GM12878 (cell line): Measurements from ENCODE around the gene IRS1. TPM values are rescaled to one million over a fixed set of nuclear protein-coding genes. Genes with fewer than 3 reads are reported as not detected.

Source experiments
- ATAC-seq: fragments of 200-7000 bp; cut with Tn5 transposase; 3 replicates; pipeline ENCODE4 v1.9.1; 2020; ENCODE audit warnings: mild to moderate bottlenecking, moderate library complexity
- BruUV-seq: library from RNA; stranded (reverse); fragments of 400-500 nt; replicated peaks from 2 replicates; lab custom pipeline; 2021; lab: Mats Ljungman, UMichigan
- CTCF ChIA-PET: fragments of 300-600 bp; sonication (Branson Sonifier 250); formaldehyde crosslinking; extraction: SDS; loops from one replicate; lab custom pipeline; 2021; ENCODE audit warnings: inconsistent platforms; lab: Yijun Ruan, JAX
- POLR2A ChIA-PET: fragments of 350-600 bp; formaldehyde crosslinking; extraction: SDS; loops from one replicate; lab custom pipeline; 2021; ENCODE audit warnings: inconsistent platforms; lab: Charles Lee
- RAD21 ChIA-PET: fragments of 300-600 bp; sonication (Branson Sonifier 250); formaldehyde crosslinking; loops from one replicate; lab custom pipeline; 2023; ENCODE audit warnings: antibody characterized with exemption; ENCODE audit not compliant: unreplicated experiment; lab: Charles Lee
- SMC1A ChIA-PET: fragments of 300-600 bp; sonication (Branson Sonifier 250); formaldehyde crosslinking; loops from one replicate; lab custom pipeline; 2023; ENCODE audit not compliant: unreplicated experiment, uncharacterized antibody; lab: Charles Lee
- DNase-seq: peaks from one replicate; pipeline ENCODE4 v3.0.0-alpha.2; 2011; ENCODE audit warnings: low read depth, low spot score
- FAIRE-seq: peaks from 3 replicates; lab custom pipeline; 2011; peaks lifted over from hg19 to GRCh38; lab: Jason Lieb, UNC
- H2AFZ ChIP-seq: 2 replicates; pipeline ENCODE4 v1.6.0; 2011; ENCODE audit warnings: low read depth, low read length, control low read depth; ENCODE audit not compliant: control insufficient read depth
- H3K27ac ChIP-seq: 2 replicates; pipeline ENCODE4 v1.5.1; 2011; ENCODE audit warnings: control low read depth; ENCODE audit not compliant: control insufficient read depth, insufficient read depth
- H3K27me3 ChIP-seq, 2 experiments: replicated peaks in 1 of 2; 2 replicates each; pipeline versions ENCODE4 v1.6.0 to v1.6.1; 2011; ENCODE audit warnings: low read length in 1 of 2; ENCODE audit not compliant: control insufficient read depth in 2 of 2, insufficient read depth in 2 of 2
- H3K36me3 ChIP-seq, 2 experiments: 2 replicates each; pipeline ENCODE4 v1.5.1; 2011; ENCODE audit warnings: low read length in 1 of 2; ENCODE audit not compliant: control insufficient read depth in 2 of 2, insufficient read depth in 2 of 2
- H3K4me1 ChIP-seq: 2 replicates; pipeline ENCODE4 v1.6.1; 2011; ENCODE audit warnings: mild to moderate bottlenecking, low read length, moderate library complexity, mixed read lengths; ENCODE audit not compliant: control insufficient read depth, insufficient read depth
- H3K4me2 ChIP-seq: 2 replicates; pipeline ENCODE4 v1.6.0; 2011; ENCODE audit warnings: control low read depth; ENCODE audit not compliant: control insufficient read depth, insufficient read depth
- H3K4me3 ChIP-seq: fragments of 200-600 bp; sonication (generic); 2 replicates; pipeline ENCODE4 v1.5.1; 2016
- H3K79me2 ChIP-seq: 2 replicates; pipeline ENCODE4 v1.6.0; 2011; ENCODE audit warnings: low read length; ENCODE audit not compliant: control insufficient read depth, insufficient read depth
- H3K9ac ChIP-seq: 2 replicates; pipeline ENCODE4 v1.8.0; 2011; ENCODE audit warnings: low read length, control low read depth, mixed read lengths; ENCODE audit not compliant: control insufficient read depth, insufficient read depth
- H3K9me3 ChIP-seq: replicated peaks from 3 replicates; pipeline ENCODE4 v1.5.1; 2011; ENCODE audit warnings: mild to moderate bottlenecking, low read length; ENCODE audit not compliant: control insufficient read depth, insufficient read depth
- H4K20me1 ChIP-seq: 2 replicates; pipeline ENCODE4 v1.6.0; 2011; ENCODE audit not compliant: control insufficient read depth, insufficient read depth
- BCLAF1 ChIP-seq: fragments of 450-650 bp; IDR thresholded peaks from 2 replicates; pipeline ENCODE4 v1.6.1; 2017; ENCODE audit warnings: antibody characterized with exemption, mild to moderate bottlenecking, moderate library complexity
- SREBF2 ChIP-seq: IDR thresholded peaks from 2 replicates; pipeline ENCODE4 v1.6.1; 2012; ENCODE audit warnings: mild to moderate bottlenecking, low read length
- TARDBP ChIP-seq: IDR thresholded peaks from 2 replicates; pipeline ENCODE4 v1.6.1; 2016; ENCODE audit warnings: borderline replicate concordance
- ZNF384 ChIP-seq: IDR thresholded peaks from 2 replicates; pipeline ENCODE4 v1.6.1; 2012; ENCODE audit warnings: low read depth, mild to moderate bottlenecking, low read length, improper control_type of control experiment, borderline replicate concordance
- WGBS: methylation state at CpG from one replicate; pipeline ENCODE4 v1.1.6; 2016; ENCODE audit warnings: low lambda C conversion rate; ENCODE audit not compliant: insufficient replicate concordance, insufficient coverage; ENCODE audit errors: missing lambda C conversion rate; 5-methylcytosine and 5-hydroxymethylcytosine counted together
- in situ Hi-C: fragments of 300-500 bp; cut with MboI; formaldehyde crosslinking; loops from 9 replicates; pipeline ENCODE4 v1.14.3; 2018; ENCODE audit warnings: mixed read lengths
- intact Hi-C: fragments of 100-400 bp; cut with micrococcal nuclease; formaldehyde crosslinking; loops from one replicate; pipeline ENCODE4 v1.14.2; 2022; ENCODE audit not compliant: unreplicated experiment
- polyA plus RNA-seq, 11 experiments: library from polyadenylated mRNA; depleted of rRNA in 4 of 11; unstranded in 6 of 11; stranded (reverse) in 5 of 11; fragments of >200 nt; fragmentation: Nextera tagmentation in 4 of 11; fragmentation: Illumina TruSeq in 1 of 11; extraction: Ambion mirVana in 4 of 11; extraction: Trizol in 1 of 11; gene quantifications; 1 replicate in 1 of 11; 2 replicates in 10 of 11; pipeline versions ENCODE4 v1.2.1 to v1.2.3, GENCODE V29; 2011 to 2016; ENCODE audit warnings: inconsistent platforms in 2 of 11, missing spikeins in 2 of 11, low read depth in 1 of 11
- total RNA-seq, 4 experiments: library from RNA; depleted of rRNA in 3 of 4; stranded (reverse); fragments of >200 nt in 3 of 4; fragmentation: Illumina TruSeq in 1 of 4; extraction: Trizol in 1 of 4; gene quantifications; 2 replicates each; pipeline versions ENCODE4 v1.2.1 to v1.2.3, GENCODE V29; 2013 to 2021

The IRS1 gene
- total and polyA plus RNA-seq, 10 of the 15 experiments (the other 5 are each of a cell fraction or from before 2014, with no cell fraction given): 0.03 to 1.7 (median 0.34) TPM

GRCh38 chr2:226783885-226784284 lies 15.7 kb downstream of the IRS1 start:
- in situ Hi-C loops: no loop called here
- ChIA-PET POLR2A (no interaction called here), RAD21 (no interaction called here), CTCF (interaction anchor here (0.9 kb wide), 1 partner anchor 17 kb away, joined by 3 read pairs; no protein-coding TSS in a partner anchor), SMC1A (interaction anchor here (1.0 to 1.2 kb wide), 2 partner anchors 8 to 21 kb away, joined by 3 read pairs; no protein-coding TSS in a partner anchor)
- no peak for TF ChIP-seq SREBF2
- no peak for TF ChIP-seq TARDBP
- no peak for TF ChIP-seq BCLAF1
- TF ChIP-seq ZNF384: no peak
- Histone ChIP-seq H3K27me3 (no peaks in the 10 kb centered on the region), H3K36me3 (no peaks in the 10 kb centered on the region), H4K20me1 (no peaks in the 10 kb centered on the region), H3K27ac (no peak overlapping the region), H3K4me2 (no peak overlapping the region), H3K79me2 (no peaks in the 10 kb centered on the region), H3K9me3 (no peaks in the 10 kb centered on the region), H3K9ac (no peak overlapping the region), H3K4me1 (no peaks in the 10 kb centered on the region), H3K4me3 (no peak overlapping the region), H2AFZ (no peak overlapping the region)
- no peak for DNase-seq
- ATAC-seq: no peak
- no TSS peak for BruUV-seq
- FAIRE-seq: no peak
- WGBS: 0% methylated on average over 2 of the region's 2 CpGs
- intact Hi-C loops: no loop called here
